Activated CD8-positive, alpha-beta memory T cell treated with anti-CD3 and anti-CD28 coated beads for 24 hours (primary cell): Measurements from ENCODE around the gene AKAP9.
"Not testable (repeated sequence)": the region's sequence is repeated elsewhere in the genome, so short reads cannot be mapped to it uniquely, and the experiment has no call there.

Source experiments
- DNase-seq: peaks from one replicate; pipeline ENCODE4 v3.0.0-alpha.2; 2020

Gene AKAP9

GRCh38 chr7:92025260-92025659 is 84.6 kb downstream of the AKAP9 start:
- DNase-seq, result no peak

- DNase-seq, result not testable (repeated sequence)
Measured at GRCh38 chr7:92026635-92027034, 86.0 kb downstream of the AKAP9 start.

GRCh38 chr7:92027128-92027527 is 86.5 kb downstream of the AKAP9 start:
- DNase-seq, result not testable (repeated sequence)

GRCh38 chr7:92028226-92028625 is 87.6 kb downstream of the AKAP9 start:
- DNase-seq, result no peak

GRCh38 chr7:92028686-92029085 is 88.0 kb downstream of the AKAP9 start:
- DNase-seq, result no peak

GRCh38 chr7:92034116-92034515 is 93.5 kb downstream of the AKAP9 start:
- DNase-seq, result no peak

GRCh38 chr7:92035576-92035975 is 94.9 kb downstream of the AKAP9 start:
- no peak for DNase-seq

GRCh38 chr7:92039900-92040299 is 99.2 kb downstream of the AKAP9 start:
- no peak for DNase-seq

GRCh38 chr7:92042056-92042737 is 101.5 kb downstream of the AKAP9 start:
- no peak for DNase-seq

GRCh38 chr7:92043098-92043497 is 102.4 kb downstream of the AKAP9 start:
- DNase-seq, result no peak

- no peak for DNase-seq
Measured at GRCh38 chr7:92043637-92044036, 103.0 kb downstream of the AKAP9 start.

GRCh38 chr7:92044148-92044547 is 103.5 kb downstream of the AKAP9 start:
- no peak for DNase-seq

- DNase-seq, result no peak
Measured at GRCh38 chr7:92044940-92045339, 104.3 kb downstream of the AKAP9 start.

GRCh38 chr7:92051655-92052054 is 111.0 kb downstream of the AKAP9 start:
- DNase-seq, result no peak

GRCh38 chr7:92052159-92052558 is 111.5 kb downstream of the AKAP9 start:
- DNase-seq, result no peak

GRCh38 chr7:92052684-92053083 is 112.0 kb downstream of the AKAP9 start:
- DNase-seq, result no peak

- no peak for DNase-seq
Measured at GRCh38 chr7:92053312-92053711, 112.7 kb downstream of the AKAP9 start.

GRCh38 chr7:92056286-92056685 is 115.6 kb downstream of the AKAP9 start:
- no peak for DNase-seq

- DNase-seq, result no peak
Measured at GRCh38 chr7:92057375-92057774, 116.7 kb downstream of the AKAP9 start.

- no peak for DNase-seq
Measured at GRCh38 chr7:92058040-92058439, 117.4 kb downstream of the AKAP9 start.

GRCh38 chr7:92058899-92059298 is 118.2 kb downstream of the AKAP9 start:
- DNase-seq, result no peak

GRCh38 chr7:92061154-92061553 is 120.5 kb downstream of the AKAP9 start:
- no peak for DNase-seq

- DNase-seq, result no peak
Measured at GRCh38 chr7:92064438-92065029, 123.9 kb downstream of the AKAP9 start.

GRCh38 chr7:92071032-92071431 is 130.4 kb downstream of the AKAP9 start:
- no peak for DNase-seq

- DNase-seq, result no peak
Measured at GRCh38 chr7:92072121-92072520, 131.5 kb downstream of the AKAP9 start.
